ENCODE measurements around the gene TMSB10.
"Not testable (repeated sequence)": the region's sequence is repeated elsewhere in the genome, so short reads cannot be mapped to it uniquely, and the experiment has no call there.

Gene TMSB10

GRCh38 chr2:84904717-84905174 lies 710 bp upstream of the TMSB10 start:
- peak; percentile 75 for DNase-seq

GRCh38 chr2:84906108-84906899 lies 848 bp downstream of the TMSB10 start:
- peak; percentile 86 for DNase-seq

- DNase-seq = peak; percentile 80
Measured at GRCh38 chr2:84906900-84907714, 1.7 kb downstream of the TMSB10 start.

- peak; percentile 63 for DNase-seq
Measured at GRCh38 chr2:84908948-84909713, 3.7 kb downstream of the TMSB10 start.

GRCh38 chr2:84911135-84911678 lies 5.8 kb downstream of the TMSB10 start:
- DNase-seq = no peak

GRCh38 chr2:84912984-84913383 lies 7.5 kb downstream of the TMSB10 start:
- no peak for DNase-seq

- no peak for DNase-seq
Measured at GRCh38 chr2:84914334-84914733, 8.9 kb downstream of the TMSB10 start.

- DNase-seq = not testable (repeated sequence)
Measured at GRCh38 chr2:84915675-84916074, 10.2 kb downstream of the TMSB10 start.

- DNase-seq = not testable (repeated sequence)
Measured at GRCh38 chr2:84917821-84918220, 12.4 kb downstream of the TMSB10 start.

GRCh38 chr2:84918430-84918829 lies 13.0 kb downstream of the TMSB10 start:
- DNase-seq = no peak

- peak; percentile 74 for DNase-seq
Measured at GRCh38 chr2:84919885-84920580, 14.6 kb downstream of the TMSB10 start.

GRCh38 chr2:84923009-84923408 lies 17.6 kb downstream of the TMSB10 start:
- DNase-seq = no peak

GRCh38 chr2:84924173-84925106 lies 19.0 kb downstream of the TMSB10 start:
- DNase-seq = peak; percentile 78

- peak; percentile 65 for DNase-seq
Measured at GRCh38 chr2:84925336-84925723, 19.9 kb downstream of the TMSB10 start.

GRCh38 chr2:84925724-84926376 lies 20.4 kb downstream of the TMSB10 start:
- DNase-seq = peak; percentile 100

- no peak for DNase-seq
Measured at GRCh38 chr2:84927275-84927627, 21.8 kb downstream of the TMSB10 start.

- DNase-seq = no peak
Measured at GRCh38 chr2:84931384-84931821, 25.9 kb downstream of the TMSB10 start.

GRCh38 chr2:84938194-84938879 lies 32.9 kb downstream of the TMSB10 start:
- peak; percentile 83 for DNase-seq

- peak; percentile 89 for DNase-seq
Measured at GRCh38 chr2:84939426-84940087, 34.1 kb downstream of the TMSB10 start.

Measured in activated effector memory CD4-positive, alpha-beta T cell treated with anti-CD3 and anti-CD28 coated beads, Interleukin-2, amount 50 U/mL, for 16 hours (primary cell).